Mammary epithelial cell (primary cell): ENCODE measurements around the gene AGPAT3.

ENCODE experiments used
- CTCF ChIP-seq, 2 donors: IDR thresholded peaks in 1 of 2; conservative IDR thresholded peaks in 1 of 2; 2 replicates each; pipeline ENCODE4 v1.5.1; 2011 to 2012; ENCODE audit warnings: inconsistent platforms in 2 of 2, low read length in 2 of 2, mild to moderate bottlenecking in 2 of 2, control low read depth in 1 of 2, low read depth in 1 of 2; ENCODE audit not compliant: insufficient read depth in 1 of 2; ENCODE audit errors: extremely low read depth in 1 of 2
- EZH2 ChIP-seq: IDR thresholded peaks from 2 replicates; pipeline ENCODE4 v1.6.1; 2012; ENCODE audit warnings: low read length, inconsistent platforms, borderline replicate concordance

- TF ChIP-seq CTCF (conservative IDR thresholded peaks at IDR 0.05 in 1 of 2, IDR thresholded peaks at IDR 0.05 in 1 of 2; ENCODE audit: extremely low read depth in 1 of 2, insufficient read depth in 1 of 2, low read depth in 1 of 2, low read length in 2 of 2) (no peak), EZH2 (no peak)
Observed at GRCh38 chr21:43866260-43866629, 1.2 kb downstream of the AGPAT3 start.
